Left renal pelvis (tissue), 4 donors: Measurements from ENCODE around the gene GNAO1. TPM values are rescaled to one million over a fixed set of nuclear protein-coding genes. Genes with fewer than 3 reads are reported as not detected.

Experiments
- DNase-seq, 4 donors: peaks; one replicate each; pipeline ENCODE4 v3.0.0-alpha.2; 2013; ENCODE audit warnings: low read depth in 4 of 4, low spot score in 3 of 4
- polyA plus RNA-seq, 4 donors: library from polyadenylated mRNA; unstranded; fragments of 120-200 nt; gene quantifications; one replicate each; pipeline ENCODE4 v1.2.1, GENCODE V29; 2013; ENCODE audit not compliant: insufficient read length in 4 of 4

Gene GNAO1
- polyA plus RNA-seq, 4 donors, result 5.1 to 7.3 (median 5.6) TPM

DNA sequence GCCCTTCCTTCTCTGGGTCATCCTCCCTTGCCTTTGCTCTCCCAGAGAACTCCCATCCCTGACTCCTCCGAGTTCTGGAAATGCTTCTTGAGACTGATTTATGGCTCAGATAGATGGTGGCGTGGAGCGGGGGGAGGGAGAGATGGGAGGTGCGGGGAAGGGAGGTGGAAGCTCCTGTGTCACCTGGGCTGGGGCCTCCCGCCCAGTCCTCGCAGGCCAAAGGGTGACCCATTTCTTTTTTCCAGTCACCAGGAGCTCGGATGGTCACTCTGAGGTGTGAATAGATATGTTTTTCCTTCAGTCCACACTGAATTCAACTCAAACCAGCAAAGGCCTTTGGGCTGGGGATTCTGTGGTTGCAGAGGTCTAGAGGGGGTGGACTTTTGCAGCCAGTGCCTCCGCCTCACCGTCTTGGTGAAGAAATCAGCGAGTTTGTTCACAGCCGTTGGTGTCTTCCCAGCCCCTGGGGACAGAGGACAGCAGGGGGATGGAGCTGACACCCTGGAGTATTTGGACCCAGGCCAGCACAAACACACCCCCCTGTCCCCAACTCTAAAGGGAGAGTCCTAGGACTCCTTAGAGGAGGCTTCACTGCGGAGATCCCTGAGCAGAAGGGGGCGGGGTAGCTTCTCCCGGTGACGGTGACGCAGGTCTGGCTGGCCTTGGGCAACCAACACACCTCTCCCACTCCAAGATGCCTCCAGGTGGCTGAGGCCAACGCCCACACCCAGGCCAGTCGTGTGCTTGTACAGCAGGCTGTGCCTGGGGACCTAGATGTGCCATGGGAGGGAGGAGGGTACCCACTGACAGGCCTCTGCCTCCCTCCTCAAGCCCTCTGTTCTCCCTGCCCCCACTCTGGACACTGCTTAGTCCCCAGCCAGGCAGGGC lies 153.5 kb downstream of the GNAO1 start:
- no peak for DNase-seq

DNA sequence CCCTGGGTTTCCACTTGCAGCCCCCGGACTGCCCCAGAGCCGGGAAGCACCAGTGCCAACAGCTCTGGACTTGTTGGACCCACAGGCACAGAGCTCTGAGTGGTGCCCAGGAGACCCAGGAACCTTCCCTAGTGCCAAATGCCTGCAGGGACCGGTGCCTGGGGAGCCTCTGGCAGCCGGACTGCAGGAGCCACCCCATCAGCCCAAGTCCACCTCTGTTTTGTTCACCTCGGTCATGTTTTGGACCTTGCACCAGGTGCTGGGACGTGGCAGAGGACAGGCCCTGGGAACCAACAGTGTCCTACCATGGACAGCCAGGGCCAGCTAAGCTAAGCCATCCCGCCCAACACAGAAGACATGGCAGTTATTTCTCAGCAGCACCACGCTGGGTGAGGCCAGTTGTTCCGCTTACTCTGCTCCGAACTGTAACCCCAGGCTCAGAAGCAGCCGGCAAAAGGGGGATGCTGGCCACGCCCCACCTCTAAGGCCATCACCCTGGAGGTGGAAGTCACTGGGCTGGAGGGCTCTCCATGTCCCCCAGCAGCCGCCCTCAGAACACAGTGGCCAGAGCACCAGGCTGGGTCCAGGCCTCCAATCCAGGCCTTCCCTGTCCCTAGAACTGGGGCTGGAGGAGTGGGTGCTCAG lies 154.2 kb downstream of the GNAO1 start:
- DNase-seq, result no peak

DNA sequence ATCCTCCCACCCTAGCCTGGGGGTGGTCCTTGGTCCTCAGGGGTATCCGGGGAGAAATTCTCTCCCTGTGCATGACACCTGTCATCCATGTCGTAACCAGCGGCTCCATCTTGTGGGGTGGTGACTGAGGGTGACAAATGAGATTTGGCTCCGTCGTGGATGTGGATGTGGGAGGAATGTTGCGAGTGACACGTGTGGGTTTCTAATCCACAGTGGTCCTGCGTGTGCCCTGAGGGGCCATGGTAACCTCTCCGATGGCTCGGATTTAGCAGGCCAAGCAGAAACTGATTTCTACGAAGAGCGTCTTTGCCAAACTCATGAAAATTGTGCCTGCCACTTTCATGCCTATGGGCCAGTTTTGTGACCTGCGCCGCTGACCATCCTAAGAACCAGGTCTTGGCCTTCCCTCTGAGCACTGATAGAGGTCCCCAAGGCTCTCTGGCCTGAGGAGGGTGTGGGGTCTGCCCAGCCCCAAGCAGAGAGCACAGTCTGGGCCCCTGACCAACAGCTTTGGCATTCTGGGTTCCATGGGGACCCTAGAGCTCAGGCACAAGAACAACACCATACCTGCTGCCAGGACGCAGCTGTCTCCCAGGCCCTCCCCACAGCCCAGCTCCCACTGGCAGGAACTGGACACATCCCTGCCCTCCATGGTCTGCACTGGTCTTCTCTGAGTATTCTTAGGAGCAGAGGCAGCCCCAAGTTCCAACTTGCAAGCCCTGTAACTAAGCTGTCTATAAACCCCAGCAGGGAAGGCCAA lies 155.0 kb downstream of the GNAO1 start:
- DNase-seq, result no peak

DNA sequence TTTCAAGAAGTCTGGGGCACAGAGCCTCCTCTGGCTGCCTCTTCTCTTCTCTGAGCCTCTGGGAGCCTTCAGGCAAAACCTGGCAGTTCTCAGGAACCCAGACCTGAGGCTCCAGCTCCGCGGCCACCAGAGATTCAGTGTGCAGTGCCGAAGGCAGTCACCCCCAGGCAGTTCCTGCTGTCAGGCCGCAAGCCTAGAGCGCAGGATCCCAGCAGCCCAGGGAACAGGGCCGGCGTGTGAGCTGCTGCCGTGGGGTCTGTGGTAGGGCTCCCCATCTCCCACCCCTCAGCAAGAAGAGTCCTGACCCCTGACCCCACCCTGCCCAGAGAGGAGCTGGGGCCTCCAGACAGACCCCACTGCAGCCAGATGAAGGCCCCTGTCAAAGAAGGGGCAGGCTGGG lies 155.9 kb downstream of the GNAO1 start:
- no peak for DNase-seq

DNA sequence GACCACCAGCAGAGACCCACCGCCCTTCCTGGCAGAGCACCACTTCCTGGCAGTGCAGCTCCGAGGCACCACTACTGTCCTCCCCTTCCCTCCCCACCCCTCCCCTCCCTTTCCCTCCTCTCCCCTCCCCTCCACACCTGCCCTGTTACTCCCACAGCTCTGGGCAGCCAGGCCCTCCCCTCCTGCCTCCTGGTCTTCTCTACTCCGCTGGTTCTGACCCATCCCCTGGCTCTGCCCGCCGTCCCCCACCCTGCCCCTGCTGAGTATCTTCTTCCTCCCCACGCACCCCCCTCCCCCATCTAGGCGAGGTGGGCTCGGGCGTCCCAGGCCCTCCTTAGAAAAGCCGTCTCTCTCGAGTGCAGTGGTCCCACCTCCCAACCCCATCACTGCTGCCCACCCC lies 156.4 kb downstream of the GNAO1 start:
- no peak for DNase-seq

DNA sequence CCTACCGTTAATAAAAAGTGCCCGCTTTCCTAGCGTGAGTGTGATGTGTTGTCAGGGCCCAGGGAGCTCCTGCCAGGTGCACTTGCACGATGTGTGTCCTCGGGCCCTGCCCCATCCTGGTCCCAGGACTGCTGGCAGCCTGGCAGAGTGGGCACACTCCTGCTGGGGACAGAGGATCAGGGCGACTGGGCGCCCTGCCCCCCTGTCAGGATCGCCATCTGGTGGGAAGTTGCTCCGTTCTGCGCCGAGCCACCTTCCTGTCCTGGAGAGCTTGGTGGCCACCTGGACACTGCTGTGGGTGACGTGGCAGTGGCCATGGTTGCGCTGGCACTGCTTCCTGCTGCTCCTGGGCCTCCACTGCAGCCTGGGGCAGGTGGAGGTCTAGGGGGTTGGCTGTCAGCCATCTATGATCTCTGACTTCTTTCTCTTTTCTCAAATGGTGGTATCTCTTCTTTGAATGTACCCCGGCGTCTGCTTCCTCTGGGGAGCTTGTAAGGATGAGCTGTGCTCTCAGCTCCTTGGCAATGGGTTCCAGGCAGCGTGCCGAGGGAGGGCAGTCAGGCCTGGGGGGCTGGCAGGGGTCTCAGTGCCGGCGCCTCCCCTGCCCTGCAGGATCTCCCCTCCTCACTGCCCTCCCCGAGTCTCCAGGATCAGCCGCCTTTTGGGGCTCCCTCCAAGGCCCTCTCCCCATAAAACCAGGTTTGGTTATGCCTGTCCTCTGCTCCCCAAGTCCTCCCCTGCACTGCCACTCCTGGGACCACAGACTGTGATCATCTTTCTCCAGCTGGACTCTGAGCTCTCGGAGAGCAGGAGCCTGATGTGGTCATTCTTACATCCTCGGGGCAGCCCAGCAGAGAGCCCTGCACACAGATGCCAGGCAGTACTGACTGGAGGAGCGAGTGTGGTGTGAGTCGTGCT lies 157.1 kb downstream of the GNAO1 start:
- DNase-seq, result no peak

DNA sequence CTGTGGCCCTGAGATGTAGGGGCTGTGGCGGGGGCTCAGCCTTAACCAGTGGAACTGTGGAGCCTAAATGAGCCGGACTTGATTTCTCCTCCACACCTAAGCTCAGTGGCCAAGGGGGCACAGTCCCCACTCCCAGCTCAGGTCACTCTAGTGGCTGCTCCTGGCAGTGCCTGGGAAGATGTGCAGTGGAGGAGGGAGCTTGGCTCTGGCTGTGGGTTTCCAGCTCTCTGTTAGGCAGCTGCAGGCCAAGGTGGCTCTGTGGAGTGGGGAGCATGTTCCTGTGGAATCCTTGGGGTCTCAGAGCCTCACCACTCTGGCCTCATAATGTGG lies 157.8 kb downstream of the GNAO1 start:
- no peak for DNase-seq

DNA sequence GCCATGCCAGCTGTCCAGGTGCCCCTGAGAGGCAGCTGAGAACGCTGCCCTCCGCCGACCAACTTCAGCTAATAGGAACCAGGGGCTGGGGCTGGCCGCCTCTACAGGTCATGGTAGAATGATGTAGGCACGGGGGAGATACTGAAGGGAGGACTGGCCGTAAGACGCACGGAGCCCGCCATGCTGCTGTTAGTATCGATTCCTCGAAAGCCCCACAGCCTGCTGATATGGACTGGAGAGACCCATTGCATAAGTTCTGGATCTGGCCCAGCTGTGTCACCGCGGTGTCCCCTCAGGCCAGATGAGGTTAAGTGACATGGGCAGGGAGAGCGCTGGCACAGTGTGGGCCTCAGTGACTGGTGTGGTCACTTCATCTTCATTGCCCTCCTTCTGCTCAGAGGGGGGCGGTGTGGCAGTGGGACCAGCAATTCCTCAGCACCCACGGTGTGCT lies 158.4 kb downstream of the GNAO1 start:
- no peak for DNase-seq

DNA sequence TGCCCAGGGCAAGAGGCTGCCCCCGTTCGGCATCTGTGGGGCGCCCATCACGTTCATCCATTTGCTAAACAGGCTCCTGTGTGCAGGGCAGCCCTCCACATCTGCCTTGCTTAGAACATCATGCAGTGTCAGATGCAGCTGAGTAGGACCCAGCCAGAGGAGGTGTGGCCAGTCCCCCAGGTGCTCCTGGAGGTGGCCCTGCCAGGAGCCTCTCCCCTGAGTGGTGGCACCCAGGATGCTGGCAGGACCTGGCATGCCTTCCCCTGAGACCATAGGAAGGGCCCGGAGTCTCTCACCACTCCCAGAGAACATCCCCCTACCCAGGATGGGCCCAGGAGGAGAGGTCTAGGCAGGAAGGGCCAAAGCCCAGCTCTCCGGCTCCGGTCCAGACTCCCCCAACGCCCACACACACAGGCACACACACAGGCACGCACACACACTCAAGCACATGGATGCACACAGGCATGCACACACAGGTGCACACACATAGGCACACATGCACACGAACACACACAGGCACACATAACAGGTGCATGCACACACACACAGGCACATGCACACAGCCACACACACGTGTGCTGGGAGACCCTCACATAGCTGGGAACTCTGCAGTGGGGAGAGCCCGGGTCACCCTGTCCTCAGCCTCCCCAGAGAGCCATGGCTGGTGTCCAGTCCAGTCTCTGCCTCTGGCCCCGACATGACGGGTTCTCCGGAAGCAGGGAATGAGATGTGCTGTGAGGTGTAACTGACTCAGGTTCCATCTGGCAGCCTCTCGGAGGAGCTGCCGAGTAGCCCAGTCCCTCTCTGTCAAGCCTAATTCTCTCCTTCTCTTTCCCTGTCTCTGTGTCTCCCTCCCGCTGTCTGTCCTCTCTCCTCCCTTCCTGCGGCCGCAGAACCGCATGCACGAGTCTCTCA lies 159.5 kb downstream of the GNAO1 start:
- DNase-seq, result no peak

DNA sequence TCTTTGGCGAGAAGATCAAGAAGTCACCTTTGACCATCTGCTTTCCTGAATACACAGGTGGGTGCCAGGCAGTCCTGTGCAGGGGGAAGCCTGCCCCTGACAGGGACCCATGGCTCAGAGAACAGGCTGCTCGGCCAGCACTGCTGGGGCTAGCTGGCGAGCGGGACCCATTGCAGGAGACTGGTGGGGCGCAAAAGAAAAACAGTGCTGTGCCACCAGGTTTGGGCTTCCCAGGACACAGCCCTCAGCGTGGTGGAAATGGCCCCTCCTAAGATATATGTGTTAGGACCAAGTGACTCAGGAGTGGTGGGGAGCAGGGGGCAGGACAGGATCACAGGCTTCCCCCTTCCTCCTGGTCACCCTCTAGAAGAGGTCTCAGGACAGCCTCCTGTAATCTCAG lies 160.2 kb downstream of the GNAO1 start:
- no peak for DNase-seq

DNA sequence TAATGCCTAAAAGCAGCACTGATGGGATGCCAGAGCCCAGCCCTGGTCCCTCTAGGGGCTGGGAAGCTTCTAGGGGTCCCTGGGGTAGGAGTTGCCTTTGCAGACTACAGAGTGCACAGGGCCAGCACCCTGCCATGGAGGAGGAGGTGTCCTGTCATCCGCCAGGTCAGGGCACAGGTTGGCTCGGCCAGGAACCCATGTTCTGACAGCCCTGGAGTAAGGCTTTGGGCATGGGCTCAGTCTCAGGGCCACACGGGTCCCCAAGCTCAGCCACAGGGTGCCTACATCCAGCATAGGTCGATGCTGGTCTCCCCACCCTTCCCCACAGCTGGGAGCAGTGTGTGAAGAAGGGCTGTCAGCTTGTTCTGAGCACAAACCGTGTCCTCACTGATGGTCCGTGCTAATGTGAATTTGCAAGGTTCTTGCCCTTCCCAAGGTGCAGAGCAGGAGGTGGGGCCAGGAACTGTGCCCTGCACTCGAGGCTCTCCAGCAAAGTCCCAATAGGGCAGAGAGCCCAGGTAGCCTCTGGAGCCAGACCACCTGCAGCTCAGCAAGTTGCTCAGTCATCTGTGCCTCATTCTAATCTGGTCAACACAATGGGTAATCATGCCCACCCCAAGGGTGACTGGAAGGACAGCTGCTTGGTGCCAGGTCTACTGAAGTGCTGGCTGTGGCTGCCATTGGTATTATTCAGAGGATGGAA lies 161.2 kb downstream of the GNAO1 start:
- DNase-seq, result no peak

DNA sequence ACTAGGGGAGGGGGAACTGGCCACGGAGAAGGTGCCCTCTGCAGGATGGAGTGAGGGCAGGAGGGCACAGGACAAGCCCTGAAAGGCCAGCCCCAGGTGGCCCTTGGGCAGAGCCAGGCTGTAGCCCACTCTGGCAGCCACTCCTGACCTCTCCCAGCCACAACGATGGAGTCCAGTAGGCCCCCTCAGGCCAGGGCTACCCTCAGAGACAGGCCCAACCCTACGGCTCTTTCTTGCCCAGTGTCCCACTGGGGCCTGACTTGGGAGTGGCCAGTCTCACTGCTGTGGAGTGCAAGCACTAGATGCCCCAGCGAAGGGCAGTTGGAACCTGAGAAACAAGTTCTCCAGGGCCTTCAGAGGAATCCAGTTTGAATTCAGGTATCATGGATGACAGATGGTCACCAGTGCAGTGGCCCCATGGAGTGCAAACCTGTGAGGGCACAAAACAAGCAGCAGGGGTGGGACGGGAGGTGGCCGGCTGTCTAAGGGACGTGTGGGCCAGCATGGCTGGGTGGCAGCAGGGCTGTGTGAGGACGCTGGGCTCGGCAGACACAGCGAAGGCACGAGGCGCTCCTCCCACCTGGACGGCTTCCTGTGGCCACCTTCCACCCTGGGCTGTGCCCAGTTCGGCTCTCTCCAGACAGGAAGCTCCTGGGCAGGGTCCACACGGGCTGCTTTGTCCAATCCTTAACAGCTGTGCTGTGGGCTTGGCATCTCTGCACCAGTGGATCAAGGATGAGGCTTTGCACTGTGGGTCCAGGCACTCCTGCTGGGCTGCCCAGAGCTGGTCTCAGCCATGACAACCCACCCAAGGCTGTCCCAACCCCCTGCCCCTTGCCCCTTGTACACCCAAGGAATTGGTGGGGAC lies 162.0 kb downstream of the GNAO1 start:
- no peak for DNase-seq

DNA sequence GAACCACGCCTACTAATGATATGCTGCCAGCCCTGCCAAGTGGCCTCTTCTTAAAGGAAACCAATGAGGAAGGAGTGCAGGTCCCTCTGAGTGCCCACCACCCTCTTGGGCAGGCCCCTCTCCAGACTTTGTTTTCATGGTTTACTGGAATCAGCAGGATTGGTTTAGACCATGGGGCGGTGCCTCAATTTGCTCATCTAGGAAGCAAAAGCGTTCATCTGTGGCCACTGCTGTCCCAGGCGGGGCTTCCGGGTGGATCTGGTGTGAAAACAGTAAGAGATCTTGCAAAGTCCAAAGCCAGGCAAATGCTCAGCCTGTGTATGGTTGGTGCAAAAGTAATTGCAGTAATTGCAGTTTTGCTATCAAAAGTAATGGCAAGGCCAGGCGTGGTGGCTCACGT lies 162.7 kb downstream of the GNAO1 start:
- DNase-seq, result no peak

DNA sequence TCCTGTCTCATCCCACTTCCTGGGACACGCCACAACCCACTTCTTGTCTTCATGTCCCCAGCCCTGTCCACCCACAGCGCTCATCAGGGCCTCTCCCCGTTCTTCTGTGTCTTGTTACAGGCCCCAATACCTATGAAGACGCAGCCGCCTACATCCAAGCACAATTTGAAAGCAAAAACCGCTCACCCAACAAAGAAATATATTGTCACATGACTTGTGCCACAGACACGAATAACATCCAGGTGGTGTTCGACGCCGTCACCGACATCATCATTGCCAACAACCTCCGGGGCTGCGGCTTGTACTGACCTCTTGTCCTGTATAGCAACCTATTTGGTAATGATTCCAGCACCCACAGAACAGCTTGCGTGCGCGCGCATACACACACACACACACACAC lies 163.5 kb downstream of the GNAO1 start:
- DNase-seq, result no peak

DNA sequence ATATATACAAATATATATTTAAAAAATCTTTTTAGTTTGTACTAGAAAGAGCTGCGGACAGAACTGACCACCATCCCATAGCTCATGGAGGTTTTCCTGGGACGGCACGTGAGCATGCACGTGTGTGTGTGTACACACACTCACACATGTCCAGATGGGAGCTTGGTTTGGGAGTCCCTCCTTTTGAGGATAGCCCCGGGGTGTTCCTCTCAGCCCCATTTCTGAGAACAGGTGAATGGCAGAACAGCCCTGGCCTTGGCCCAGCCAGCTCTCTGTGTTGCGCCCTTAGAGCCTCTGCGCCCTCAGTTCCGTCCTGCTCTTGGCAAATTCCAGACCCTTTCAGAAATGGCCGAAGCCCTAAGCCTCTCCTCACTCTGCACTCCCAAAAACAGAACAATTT lies 163.9 kb downstream of the GNAO1 start:
- no peak for DNase-seq

DNA sequence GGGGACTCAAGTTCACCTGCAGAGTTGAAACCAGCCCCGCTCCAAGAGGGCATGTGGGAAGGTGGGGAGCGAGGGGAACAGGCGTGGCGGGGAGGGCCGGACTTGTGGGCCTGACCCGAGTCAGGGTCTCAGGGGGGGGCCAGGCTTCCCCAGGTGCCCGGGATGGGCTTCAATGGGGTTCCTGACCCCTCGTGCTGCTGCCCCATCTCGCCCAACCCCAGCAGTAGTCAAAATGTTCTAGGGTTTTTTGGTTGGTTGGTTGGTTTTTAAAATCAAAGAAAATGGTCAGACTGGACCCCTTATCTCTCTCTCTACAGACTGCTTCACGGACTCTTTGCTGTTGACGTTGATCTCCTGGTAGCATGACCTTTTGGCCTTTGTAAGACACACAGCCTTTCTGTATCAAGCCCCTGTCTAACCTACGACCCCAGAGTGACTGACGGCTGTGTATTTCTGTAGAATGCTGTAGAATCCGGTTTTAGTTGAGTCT lies 164.5 kb downstream of the GNAO1 start:
- no peak for DNase-seq
